A673 (cell line): Measurements from ENCODE around the gene AGAP1. TPM values are rescaled to one million over a fixed set of nuclear protein-coding genes. Genes with fewer than 3 reads are reported as not detected.
A peak's percentile ranks its signal among the peaks of the same experiment; 100 is the strongest.

Experiments used
- BruUV-seq: library from RNA; stranded (reverse); fragments of 400-500 nt; replicated peaks from 2 replicates; lab custom pipeline; 2021; lab: Mats Ljungman, UMichigan
- CTCF ChIA-PET: fragments of 300-600 bp; sonication (Branson Sonifier 250); formaldehyde crosslinking; loops from one replicate; lab custom pipeline; 2022; ENCODE audit warnings: antibody characterized with exemption; lab: Charles Lee
- POLR2A ChIA-PET: fragments of 300-600 bp; sonication (Branson Sonifier 250); formaldehyde crosslinking; loops from one replicate; lab custom pipeline; 2022; ENCODE audit warnings: antibody characterized with exemption; ENCODE audit not compliant: low non-redundant PET; lab: Charles Lee
- DNase-seq: peaks from one replicate; pipeline ENCODE4 v3.0.0-alpha.2; 2015; ENCODE audit warnings: low spot score
- H3K27ac ChIP-seq: fragments of 200-600 bp; sonication (generic); 2 replicates; pipeline ENCODE4 v1.5.1; 2016; ENCODE audit warnings: mixed run types, low read depth, mild to moderate bottlenecking, mixed read lengths, antibody characterized with exemption, low read length; ENCODE audit not compliant: poor library complexity, severe bottlenecking
- H3K27me3 ChIP-seq: fragments of 200-600 bp; sonication (generic); replicated peaks from 2 replicates; pipeline ENCODE4 v1.6.1; 2017; ENCODE audit warnings: mixed run types, low read depth, mild to moderate bottlenecking, mixed read lengths, antibody characterized with exemption, low read length; ENCODE audit not compliant: insufficient read depth, poor library complexity
- H3K36me3 ChIP-seq: fragments of 200-600 bp; sonication (generic); 2 replicates; pipeline ENCODE4 v1.6.1; 2016; ENCODE audit warnings: mixed run types, mild to moderate bottlenecking, mixed read lengths, antibody characterized with exemption, low read length; ENCODE audit not compliant: insufficient read depth, poor library complexity, severe bottlenecking
- H3K4me1 ChIP-seq: fragments of 200-600 bp; sonication (generic); 2 replicates; pipeline ENCODE4 v1.6.1; 2017; ENCODE audit warnings: mixed run types, mild to moderate bottlenecking, mixed read lengths, antibody characterized with exemption, low read length; ENCODE audit not compliant: insufficient read depth, poor library complexity, severe bottlenecking
- H3K4me3 ChIP-seq: fragments of 200-600 bp; sonication (generic); 2 replicates; pipeline ENCODE4 v1.5.1; 2016; ENCODE audit warnings: low read depth, mixed run types, mild to moderate bottlenecking, mixed read lengths, low read length; ENCODE audit not compliant: poor library complexity, severe bottlenecking
- H3K9me3 ChIP-seq: fragments of 200-600 bp; sonication (generic); 2 replicates; pipeline ENCODE4 v1.6.1; 2016; ENCODE audit warnings: mixed run types, low read depth, mild to moderate bottlenecking, mixed read lengths, antibody characterized with exemption, low read length; ENCODE audit not compliant: poor library complexity, severe bottlenecking
- CTCF ChIP-seq: fragments of 300-800, 200-600 bp; sonication (generic); conservative IDR thresholded peaks from 2 replicates; pipeline ENCODE4 v1.5.1; 2017; ENCODE audit warnings: low read depth, mild to moderate bottlenecking, antibody characterized with exemption, low read length, moderate library complexity, mixed read lengths
- EZH2 ChIP-seq: fragments of 200-600 bp; sonication (generic); IDR thresholded peaks from 2 replicates; pipeline ENCODE4 v1.6.1; 2017; ENCODE audit warnings: borderline replicate concordance, low read depth, mild to moderate bottlenecking, mixed read lengths, antibody characterized with exemption, low read length; ENCODE audit not compliant: poor library complexity, severe bottlenecking
- intact Hi-C: fragments of 100-400 bp; cut with micrococcal nuclease; formaldehyde crosslinking; loops from one replicate; pipeline ENCODE4 v1.10.0; 2022; ENCODE audit not compliant: unreplicated experiment
- total RNA-seq: library from RNA; stranded (reverse); gene quantifications from 2 replicates; pipeline ENCODE4 v1.2.3, GENCODE V29; 2021

AGAP1 gene
- total RNA-seq, 1 experiment from 2014 or later, result 25.3 TPM

GRCh38 chr2:235498946-235499812 is 5.3 kb downstream of the AGAP1 start:
- DNase-seq, result no peak
- Histone ChIP-seq H3K27ac (no peak overlapping the region), H3K27me3 (no peaks in the 10 kb centered on the region), H3K4me1 (peaks cover 44% of the 10 kb centered on the region), H3K36me3 (no peaks in the 10 kb centered on the region), H3K9me3 (no peaks in the 10 kb centered on the region), H3K4me3 (no peak overlapping the region)
- intact Hi-C loops, result loop anchor here (5.0 to 10.0 kb wide), 2 partner anchors 93 to 364 kb away; no protein-coding TSS in a partner anchor
- ChIA-PET POLR2A (no interaction called here), CTCF (no interaction called here)
- TF ChIP-seq EZH2 (no peak), CTCF (no peak)
- BruUV-seq, result no TSS peak

GRCh38 chr2:235500110-235500760 is 6.4 kb downstream of the AGAP1 start:
- Histone ChIP-seq H3K9me3 (no peaks in the 10 kb centered on the region), H3K4me3 (no peak overlapping the region), H3K36me3 (no peaks in the 10 kb centered on the region), H3K27ac (no peak overlapping the region), H3K4me1 (peaks cover 49% of the 10 kb centered on the region), H3K27me3 (no peaks in the 10 kb centered on the region)
- no TSS peak for BruUV-seq
- intact Hi-C loops, result no loop called here
- CTCF ChIA-PET, result interaction anchor here (0.6 kb wide), 1 partner anchor 94 kb away, joined by 3 read pairs; no protein-coding TSS in a partner anchor
- DNase-seq, result no peak
- POLR2A ChIA-PET, result no interaction called here
- TF ChIP-seq CTCF (no peak), EZH2 (no peak)

- no peaks in the 10 kb centered on the region for H3K27me3 ChIP-seq
- H3K36me3 ChIP-seq, result no peaks in the 10 kb centered on the region
- intact Hi-C loops, result no loop called here
- ChIA-PET CTCF (interaction anchor here (0.6 kb wide), 1 partner anchor 93 kb away, joined by 3 read pairs; no protein-coding TSS in a partner anchor), POLR2A (interaction anchor here (0.5 kb wide), 1 partner anchor 146 kb away, joined by 6 read pairs; no protein-coding TSS in a partner anchor)
- TF ChIP-seq CTCF, result no peak
- TF ChIP-seq EZH2, result no peak
- no peaks in the 10 kb centered on the region for H3K9me3 ChIP-seq
- no TSS peak for BruUV-seq
- H3K4me3 ChIP-seq, result no peak overlapping the region
- peak overlapping the region; percentile 18 for H3K27ac ChIP-seq
- peak; percentile 52 for DNase-seq
- peaks cover 45% of the 10 kb centered on the region for H3K4me1 ChIP-seq
Measured at GRCh38 chr2:235500761-235501672, 7.2 kb downstream of the AGAP1 start.
